HCT116 (cell line): Measurements from ENCODE around the gene TF. TPM values are rescaled to one million over a fixed set of nuclear protein-coding genes. Genes with fewer than 3 reads are reported as not detected.

Source experiments
- ATAC-seq: fragments of 200-7000 bp; cut with Tn5 transposase; 2 replicates; pipeline ENCODE4 v1.9.1; 2020; ENCODE audit warnings: mild to moderate bottlenecking, moderate library complexity
- BruUV-seq: library from RNA; stranded (reverse); fragments of 400-500 nt; replicated peaks from 2 replicates; lab custom pipeline; 2021; lab: Mats Ljungman, UMichigan
- CTCF ChIA-PET: fragments of 300-600 bp; sonication (Branson Sonifier 250); formaldehyde crosslinking; loops from one replicate; lab custom pipeline; 2021; ENCODE audit warnings: antibody characterized with exemption; lab: Charles Lee
- POLR2A ChIA-PET: fragments of 300-600, 350-600 bp; sonication (Branson Sonifier 250); formaldehyde crosslinking; loops from one replicate; lab custom pipeline; 2021; ENCODE audit warnings: antibody characterized with exemption; lab: Charles Lee
- RAD21 ChIA-PET, 2 experiments: fragments of 300-600 bp; sonication (Branson Sonifier 250); formaldehyde crosslinking; loops; one replicate each; lab custom pipeline; 2023; ENCODE audit warnings: low total read pairs in 2 of 2; ENCODE audit not compliant: uncharacterized antibody in 2 of 2, unreplicated experiment in 2 of 2, low non-redundant PET in 1 of 2; lab: Charles Lee
- DNase-seq: peaks from one replicate; pipeline ENCODE4 v3.0.0-alpha.2; 2010; ENCODE audit warnings: low read depth, low spot score
- H2AFZ ChIP-seq: fragments of 200-600 bp; shearing (Covaris generic), sonication (generic); 2 replicates; pipeline ENCODE4 v1.6.1; 2017; ENCODE audit warnings: low read depth, mixed run types, mixed read lengths, antibody characterized with exemption, low read length; ENCODE audit not compliant: poor library complexity, severe bottlenecking
- H3K27ac ChIP-seq: 2 replicates; pipeline ENCODE4 v1.5.1; 2012; ENCODE audit warnings: low read depth, low read length
- H3K27me3 ChIP-seq: fragments of 200-600 bp; sonication (generic); 2 replicates; pipeline ENCODE4 v1.6.1; 2016; ENCODE audit warnings: mixed run types, low read length, mixed read lengths; ENCODE audit not compliant: insufficient read depth
- H3K36me3 ChIP-seq, 2 experiments: fragments of 200-500 bp in 1 of 2; fragments of 200-600 bp in 1 of 2; sonication (Bioruptor generic) in 1 of 2; sonication (generic) in 1 of 2; 2 replicates each; pipeline versions ENCODE4 v1.5.1 to v1.6.1; 2014 to 2016; ENCODE audit warnings: low read length in 2 of 2, inconsistent platforms in 1 of 2, mixed read lengths in 1 of 2, mixed run types in 1 of 2; ENCODE audit not compliant: insufficient read depth in 2 of 2, control insufficient read depth in 1 of 2
- H3K4me1 ChIP-seq, 2 experiments: fragments of 200-600 bp in 1 of 2; sonication (generic) in 1 of 2; 2 replicates each; pipeline versions ENCODE4 v1.5.1 to v1.6.1; 2012 to 2017; ENCODE audit warnings: low read length in 2 of 2, inconsistent platforms in 1 of 2, mild to moderate bottlenecking in 1 of 2, mixed read lengths in 1 of 2, mixed run types in 1 of 2, moderate library complexity in 1 of 2; ENCODE audit not compliant: insufficient read depth in 2 of 2, control insufficient read depth in 1 of 2
- H3K4me2 ChIP-seq: fragments of 200-600 bp; sonication (generic); 2 replicates; pipeline ENCODE4 v1.6.1; 2017; ENCODE audit warnings: mixed run types, low read length, mixed read lengths
- H3K4me3 ChIP-seq, 2 experiments: fragments of 200-600 bp in 1 of 2; sonication (generic) in 1 of 2; replicated peaks in 1 of 2; 2 replicates each; pipeline ENCODE4 v1.5.1; 2011 to 2016; ENCODE audit warnings: low read length in 2 of 2, control low read depth in 1 of 2, low read depth in 1 of 2, mild to moderate bottlenecking in 1 of 2, mixed read lengths in 1 of 2, mixed run types in 1 of 2
- H3K79me2 ChIP-seq: fragments of 200-600 bp; sonication (generic); 2 replicates; pipeline ENCODE4 v1.6.1; 2017; ENCODE audit warnings: mild to moderate bottlenecking, mixed run types, low read length, moderate library complexity, mixed read lengths; ENCODE audit not compliant: insufficient read depth
- H3K9ac ChIP-seq: fragments of 200-600 bp; sonication (generic); 2 replicates; pipeline ENCODE4 v1.6.1; 2016; ENCODE audit warnings: low read length, mixed read lengths
- H3K9me2 ChIP-seq: fragments of 200-600 bp; sonication (generic), shearing (Covaris generic); 2 replicates; pipeline ENCODE4 v1.6.1; 2017; ENCODE audit warnings: mixed run types, mild to moderate bottlenecking, moderate library complexity; ENCODE audit not compliant: insufficient read depth
- H3K9me3 ChIP-seq, 2 experiments: fragments of 200-500 bp in 1 of 2; fragments of 200-600 bp in 1 of 2; sonication (Bioruptor generic) in 1 of 2; sonication (generic) in 1 of 2; 2 replicates each; pipeline ENCODE4 v1.6.1; 2014 to 2017; ENCODE audit warnings: low read length in 2 of 2, mixed read lengths in 2 of 2, inconsistent platforms in 1 of 2, low read depth in 1 of 2, mild to moderate bottlenecking in 1 of 2, mixed run types in 1 of 2, moderate library complexity in 1 of 2; ENCODE audit not compliant: control insufficient read depth in 1 of 2, insufficient read depth in 1 of 2
- H4K20me1 ChIP-seq: fragments of 200-600 bp; sonication (generic), shearing (Covaris generic); 2 replicates; pipeline ENCODE4 v1.6.1; 2017; ENCODE audit warnings: mixed run types, mild to moderate bottlenecking, moderate library complexity; ENCODE audit not compliant: insufficient read depth
- CBX3 ChIP-seq: IDR thresholded peaks from 2 replicates; pipeline ENCODE4 v1.6.1; 2012; ENCODE audit warnings: low read depth
- CEBPB ChIP-seq: IDR thresholded peaks from 2 replicates; pipeline ENCODE4 v1.6.1; 2012; ENCODE audit warnings: low read depth
- EGR1 ChIP-seq: IDR thresholded peaks from 2 replicates; pipeline ENCODE4 v1.6.1; 2012; ENCODE audit warnings: low read depth
- ELF1 ChIP-seq: IDR thresholded peaks from 2 replicates; pipeline ENCODE4 v1.6.1; 2012; ENCODE audit warnings: low read depth, borderline replicate concordance
- POLR2AphosphoS5 ChIP-seq: IDR thresholded peaks from 2 replicates; pipeline ENCODE4 v1.6.1; 2011; ENCODE audit warnings: mild to moderate bottlenecking, low read depth, low read length, moderate library complexity
- RAD21 ChIP-seq: IDR thresholded peaks from 2 replicates; pipeline ENCODE4 v1.6.1; 2012; ENCODE audit warnings: low read depth, mild to moderate bottlenecking
- SP1 ChIP-seq: IDR thresholded peaks from 2 replicates; pipeline ENCODE4 v1.6.1; 2012; ENCODE audit warnings: low read depth
- ZFX ChIP-seq: fragments of 450-650 bp; IDR thresholded peaks from 2 replicates; pipeline ENCODE4 v1.6.1; 2017
- ZNF274 ChIP-seq: fragments of 200-500 bp; sonication (Bioruptor generic); IDR thresholded peaks from 2 replicates; pipeline ENCODE4 v1.6.1; 2014; ENCODE audit warnings: mild to moderate bottlenecking, low read depth, low read length, inconsistent platforms
- intact Hi-C: fragments of 100-400 bp; cut with micrococcal nuclease; formaldehyde crosslinking; loops from 2 replicates; pipeline ENCODE4 v1.10.0; 2022
- total RNA-seq: library from RNA; stranded (reverse); gene quantifications from one replicate; pipeline ENCODE4 v1.2.1, GENCODE V29; 2021; ENCODE audit not compliant: unreplicated experiment
- TF ChIP-seq, protein P1 (sequence below), 3 experiments: fragments of 200-600 bp in 1 of 3; sonication (generic) in 1 of 3; IDR thresholded peaks in 2 of 3; conservative IDR thresholded peaks in 1 of 3; 2 replicates each; pipeline ENCODE4 v1.5.1; 2012 to 2017; ENCODE audit warnings: low read depth in 2 of 3, low read length in 2 of 3, antibody characterized with exemption in 1 of 3, borderline replicate concordance in 1 of 3, control low read depth in 1 of 3, mild to moderate bottlenecking in 1 of 3, mixed read lengths in 1 of 3, mixed run types in 1 of 3, moderate library complexity in 1 of 3; ENCODE audit not compliant: insufficient read depth in 1 of 3
- TF ChIP-seq, protein P2 (sequence below): IDR thresholded peaks from 2 replicates; pipeline ENCODE4 v1.6.1; 2012; ENCODE audit warnings: low read depth
- TF ChIP-seq, protein P3 (sequence below): IDR thresholded peaks from 2 replicates; pipeline ENCODE4 v1.6.1; 2012

Gene TF
- total RNA-seq, 1 experiment from 2014 or later, result 10.4 TPM

DNA sequence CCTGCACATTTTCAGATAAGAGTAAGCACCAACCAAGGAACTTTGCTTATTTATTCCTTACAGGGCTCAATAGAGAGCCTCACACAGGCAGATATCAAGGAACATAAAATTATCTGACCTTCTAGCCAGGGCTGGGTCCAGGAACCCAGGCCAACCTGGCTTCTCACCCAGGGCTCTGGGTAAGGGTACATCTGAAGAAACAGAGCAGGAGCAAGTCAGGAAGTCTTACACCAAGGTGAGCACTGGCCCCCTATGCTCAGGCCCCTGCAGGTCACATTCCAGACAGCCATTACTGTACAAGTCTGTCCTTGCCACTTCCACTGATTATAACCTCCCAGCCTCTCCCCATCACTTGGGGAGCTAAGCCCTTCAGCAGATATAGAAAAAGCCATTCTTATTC, 19.1 kb downstream of the TF start:
- H3K4me3 ChIP-seq, result no peak overlapping the region
- H3K27me3 ChIP-seq, result peaks cover 21% of the 10 kb centered on the region
- TF ChIP-seq, protein P1, sequence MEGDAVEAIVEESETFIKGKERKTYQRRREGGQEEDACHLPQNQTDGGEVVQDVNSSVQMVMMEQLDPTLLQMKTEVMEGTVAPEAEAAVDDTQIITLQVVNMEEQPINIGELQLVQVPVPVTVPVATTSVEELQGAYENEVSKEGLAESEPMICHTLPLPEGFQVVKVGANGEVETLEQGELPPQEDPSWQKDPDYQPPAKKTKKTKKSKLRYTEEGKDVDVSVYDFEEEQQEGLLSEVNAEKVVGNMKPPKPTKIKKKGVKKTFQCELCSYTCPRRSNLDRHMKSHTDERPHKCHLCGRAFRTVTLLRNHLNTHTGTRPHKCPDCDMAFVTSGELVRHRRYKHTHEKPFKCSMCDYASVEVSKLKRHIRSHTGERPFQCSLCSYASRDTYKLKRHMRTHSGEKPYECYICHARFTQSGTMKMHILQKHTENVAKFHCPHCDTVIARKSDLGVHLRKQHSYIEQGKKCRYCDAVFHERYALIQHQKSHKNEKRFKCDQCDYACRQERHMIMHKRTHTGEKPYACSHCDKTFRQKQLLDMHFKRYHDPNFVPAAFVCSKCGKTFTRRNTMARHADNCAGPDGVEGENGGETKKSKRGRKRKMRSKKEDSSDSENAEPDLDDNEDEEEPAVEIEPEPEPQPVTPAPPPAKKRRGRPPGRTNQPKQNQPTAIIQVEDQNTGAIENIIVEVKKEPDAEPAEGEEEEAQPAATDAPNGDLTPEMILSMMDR (IDR thresholded peaks at IDR 0.05 in 2 of 3, conservative IDR thresholded peaks at IDR 0.05 in 1 of 3; ENCODE audit: borderline replicate concordance in 1 of 3, insufficient read depth in 1 of 3, low read depth in 2 of 3, low read length in 2 of 3), result no peak
- no peak for TF ChIP-seq RAD21
- no peak for TF ChIP-seq CBX3
- TF ChIP-seq, protein P2, sequence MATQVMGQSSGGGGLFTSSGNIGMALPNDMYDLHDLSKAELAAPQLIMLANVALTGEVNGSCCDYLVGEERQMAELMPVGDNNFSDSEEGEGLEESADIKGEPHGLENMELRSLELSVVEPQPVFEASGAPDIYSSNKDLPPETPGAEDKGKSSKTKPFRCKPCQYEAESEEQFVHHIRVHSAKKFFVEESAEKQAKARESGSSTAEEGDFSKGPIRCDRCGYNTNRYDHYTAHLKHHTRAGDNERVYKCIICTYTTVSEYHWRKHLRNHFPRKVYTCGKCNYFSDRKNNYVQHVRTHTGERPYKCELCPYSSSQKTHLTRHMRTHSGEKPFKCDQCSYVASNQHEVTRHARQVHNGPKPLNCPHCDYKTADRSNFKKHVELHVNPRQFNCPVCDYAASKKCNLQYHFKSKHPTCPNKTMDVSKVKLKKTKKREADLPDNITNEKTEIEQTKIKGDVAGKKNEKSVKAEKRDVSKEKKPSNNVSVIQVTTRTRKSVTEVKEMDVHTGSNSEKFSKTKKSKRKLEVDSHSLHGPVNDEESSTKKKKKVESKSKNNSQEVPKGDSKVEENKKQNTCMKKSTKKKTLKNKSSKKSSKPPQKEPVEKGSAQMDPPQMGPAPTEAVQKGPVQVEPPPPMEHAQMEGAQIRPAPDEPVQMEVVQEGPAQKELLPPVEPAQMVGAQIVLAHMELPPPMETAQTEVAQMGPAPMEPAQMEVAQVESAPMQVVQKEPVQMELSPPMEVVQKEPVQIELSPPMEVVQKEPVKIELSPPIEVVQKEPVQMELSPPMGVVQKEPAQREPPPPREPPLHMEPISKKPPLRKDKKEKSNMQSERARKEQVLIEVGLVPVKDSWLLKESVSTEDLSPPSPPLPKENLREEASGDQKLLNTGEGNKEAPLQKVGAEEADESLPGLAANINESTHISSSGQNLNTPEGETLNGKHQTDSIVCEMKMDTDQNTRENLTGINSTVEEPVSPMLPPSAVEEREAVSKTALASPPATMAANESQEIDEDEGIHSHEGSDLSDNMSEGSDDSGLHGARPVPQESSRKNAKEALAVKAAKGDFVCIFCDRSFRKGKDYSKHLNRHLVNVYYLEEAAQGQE, result no peak
- TF ChIP-seq SP1, result no peak
- no peak for TF ChIP-seq ZNF274
- TF ChIP-seq ELF1, result no peak
- TF ChIP-seq POLR2AphosphoS5, result no peak
- no peak for TF ChIP-seq EGR1
- TF ChIP-seq, protein P3, sequence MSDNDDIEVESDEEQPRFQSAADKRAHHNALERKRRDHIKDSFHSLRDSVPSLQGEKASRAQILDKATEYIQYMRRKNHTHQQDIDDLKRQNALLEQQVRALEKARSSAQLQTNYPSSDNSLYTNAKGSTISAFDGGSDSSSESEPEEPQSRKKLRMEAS, result no peak
- no peak for TF ChIP-seq ZFX
- TF ChIP-seq CEBPB, result no peak
- intact Hi-C loops, result no loop called here
- no peaks in the 10 kb centered on the region for H3K9me2 ChIP-seq
- BruUV-seq, result no TSS peak
- no peak for DNase-seq
- no peaks in the 10 kb centered on the region for H3K79me2 ChIP-seq
- no peak overlapping the region for H2AFZ ChIP-seq
- no peaks in the 10 kb centered on the region for H3K36me3 ChIP-seq
- no peak overlapping the region for H3K4me2 ChIP-seq
- H4K20me1 ChIP-seq, result no peaks in the 10 kb centered on the region
- ATAC-seq, result no peak
- POLR2A ChIA-PET, result no interaction called here
- no peak overlapping the region for H3K9ac ChIP-seq
- no peaks in the 10 kb centered on the region for H3K4me1 ChIP-seq
- H3K27ac ChIP-seq, result no peak overlapping the region
- RAD21 ChIA-PET, result no interaction called here
- no peaks in the 10 kb centered on the region for H3K9me3 ChIP-seq
- CTCF ChIA-PET, result no interaction called here
